IMR-90 (cell line): ENCODE measurements around the gene CORO7. TPM values are rescaled to one million over a fixed set of nuclear protein-coding genes. Genes with fewer than 3 reads are reported as not detected.
A peak's percentile ranks its signal among the peaks of the same experiment; 100 is the strongest.

Source experiments
- ATAC-seq: fragments of 200-7000 bp; cut with Tn5 transposase; 2 replicates; pipeline ENCODE4 v1.9.1; 2020; ENCODE audit warnings: low read depth, mild to moderate bottlenecking, moderate library complexity
- BruUV-seq: library from RNA; stranded (reverse); fragments of 400-500 nt; replicated peaks from 2 replicates; lab custom pipeline; 2021; lab: Mats Ljungman, UMichigan
- CTCF ChIA-PET: fragments of 300-600 bp; formaldehyde crosslinking; extraction: SDS; loops from one replicate; lab custom pipeline; 2021; ENCODE audit warnings: antibody characterized with exemption; lab: Yijun Ruan, JAX
- POLR2A ChIA-PET: fragments of 300-600 bp; sonication (Branson Sonifier 250); formaldehyde crosslinking; loops from one replicate; lab custom pipeline; 2022; ENCODE audit warnings: antibody characterized with exemption; ENCODE audit not compliant: unreplicated experiment; lab: Charles Lee
- DNase-seq: peaks from one replicate; pipeline ENCODE4 v3.0.0; 2013
- H2AFZ ChIP-seq: replicated peaks from 2 replicates; pipeline ENCODE3; 2013; ENCODE audit warnings: low read length, mild to moderate bottlenecking; ENCODE audit not compliant: poor library complexity
- H2AK5ac ChIP-seq: 2 replicates; pipeline ENCODE4 v1.6.1; 2013; ENCODE audit warnings: low read depth, low read length, inconsistent platforms
- H2AK9ac ChIP-seq: replicated peaks from 2 replicates; pipeline ENCODE3; 2013; ENCODE audit warnings: mild to moderate bottlenecking, low read depth, low read length, moderate library complexity; ENCODE audit not compliant: poor library complexity
- H2BK120ac ChIP-seq: 2 replicates; pipeline ENCODE4 v1.6.1; 2013; ENCODE audit warnings: low read depth, low read length, inconsistent platforms
- H2BK15ac ChIP-seq: 3 replicates; pipeline ENCODE4 v1.6.1; 2013; ENCODE audit warnings: low read depth, low read length, inconsistent platforms
- H2BK20ac ChIP-seq: 2 replicates; pipeline ENCODE4 v1.6.1; 2013; ENCODE audit warnings: low read depth, mild to moderate bottlenecking, inconsistent platforms, low read length, moderate library complexity
- H2BK5ac ChIP-seq: 2 replicates; pipeline ENCODE4 v1.6.1; 2013; ENCODE audit warnings: mild to moderate bottlenecking, low read depth, low read length, inconsistent platforms; ENCODE audit not compliant: poor library complexity, severe bottlenecking
- H3K14ac ChIP-seq: replicated peaks from 2 replicates; pipeline ENCODE4 v1.6.1; 2013; ENCODE audit warnings: low read depth, low read length, inconsistent platforms
- H3K18ac ChIP-seq: 2 replicates; pipeline ENCODE4 v1.6.1; 2013; ENCODE audit warnings: low read depth, low read length, control low read depth
- H3K23ac ChIP-seq: 2 replicates; pipeline ENCODE4 v1.6.1; 2013; ENCODE audit warnings: low read depth, low read length, inconsistent platforms
- H3K27ac ChIP-seq: 2 replicates; pipeline ENCODE4 v1.5.1; 2013; ENCODE audit warnings: mild to moderate bottlenecking, control low read depth, low read length; ENCODE audit not compliant: insufficient read depth
- H3K27me3 ChIP-seq: 2 replicates; pipeline ENCODE4 v1.6.1; 2013; ENCODE audit warnings: low read length; ENCODE audit not compliant: control insufficient read depth, insufficient read depth
- H3K36me3 ChIP-seq: 2 replicates; pipeline ENCODE4 v1.6.1; 2013; ENCODE audit warnings: low read length, mixed read lengths; ENCODE audit not compliant: control insufficient read depth, insufficient read depth
- H3K4ac ChIP-seq: 2 replicates; pipeline ENCODE4 v1.6.1; 2013; ENCODE audit warnings: low read depth, low read length, inconsistent platforms
- H3K4me1 ChIP-seq: 2 replicates; pipeline ENCODE4 v1.6.1; 2013; ENCODE audit warnings: low read length, mixed read lengths; ENCODE audit not compliant: control insufficient read depth, insufficient read depth
- H3K4me2 ChIP-seq: 2 replicates; pipeline ENCODE4 v1.6.1; 2013; ENCODE audit warnings: low read depth, mild to moderate bottlenecking, control low read depth, low read length, moderate library complexity
- H3K4me3 ChIP-seq: 2 replicates; pipeline ENCODE4 v1.5.1; 2013; ENCODE audit warnings: low read depth, mild to moderate bottlenecking, control low read depth, low read length, moderate library complexity; ENCODE audit not compliant: insufficient read depth
- H3K56ac ChIP-seq: 2 replicates; pipeline ENCODE4 v1.6.1; 2013; ENCODE audit warnings: low read length, inconsistent platforms; ENCODE audit not compliant: insufficient read depth; ENCODE audit errors: extremely low read depth
- H3K79me1 ChIP-seq, 2 experiments: 2 replicates each; pipeline ENCODE4 v1.6.1; 2013; ENCODE audit warnings: low read length in 2 of 2, inconsistent platforms in 1 of 2, low read depth in 1 of 2
- H3K9ac ChIP-seq: 2 replicates; pipeline ENCODE4 v1.6.1; 2013; ENCODE audit warnings: low read depth, low read length, control low read depth
- H3K9me1 ChIP-seq: 2 replicates; pipeline ENCODE4 v1.6.1; 2013; ENCODE audit warnings: low read length, inconsistent platforms; ENCODE audit not compliant: insufficient read depth
- H3K9me3 ChIP-seq: 2 replicates; pipeline ENCODE4 v1.6.1; 2013; ENCODE audit warnings: low read length; ENCODE audit not compliant: control insufficient read depth, insufficient read depth
- H4K20me1 ChIP-seq: 2 replicates; pipeline ENCODE4 v1.6.1; 2013; ENCODE audit warnings: low read length, inconsistent platforms; ENCODE audit not compliant: insufficient read depth
- H4K5ac ChIP-seq: 2 replicates; pipeline ENCODE4 v1.6.1; 2013; ENCODE audit warnings: mild to moderate bottlenecking, low read depth, low read length, control low read depth
- H4K8ac ChIP-seq, 2 experiments: 2 replicates each; pipeline ENCODE4 v1.6.1; 2013; ENCODE audit warnings: low read depth in 2 of 2, low read length in 2 of 2, control low read depth in 1 of 2, inconsistent platforms in 1 of 2
- H4K91ac ChIP-seq: 2 replicates; pipeline ENCODE4 v1.6.1; 2013; ENCODE audit warnings: low read depth, low read length, inconsistent platforms; ENCODE audit not compliant: insufficient read depth
- BHLHE40 ChIP-seq: fragments of 150-350 bp; IDR thresholded peaks from 2 replicates; pipeline ENCODE4 v1.6.1; 2016; ENCODE audit warnings: mild to moderate bottlenecking, low read depth, low read length
- CHD1 ChIP-seq: IDR thresholded peaks from 2 replicates; pipeline ENCODE4 v1.6.1; 2012; ENCODE audit warnings: low read depth, low read length, improper control_type of control experiment
- MAFK ChIP-seq: IDR thresholded peaks from 2 replicates; pipeline ENCODE4 v1.6.1; 2012; ENCODE audit warnings: low read depth, low read length, improper control_type of control experiment
- MAZ ChIP-seq: IDR thresholded peaks from 2 replicates; pipeline ENCODE4 v1.6.1; 2012; ENCODE audit warnings: low read depth, mild to moderate bottlenecking, low read length, improper control_type of control experiment, moderate library complexity, borderline replicate concordance
- POLR2A ChIP-seq: IDR thresholded peaks from 2 replicates; pipeline ENCODE4 v1.6.1; 2012; ENCODE audit warnings: mild to moderate bottlenecking, low read depth, low read length
- RAD21 ChIP-seq: IDR thresholded peaks from 2 replicates; pipeline ENCODE4 v1.6.1; 2012; ENCODE audit warnings: low read length, improper control_type of control experiment
- RFX5 ChIP-seq: IDR thresholded peaks from 2 replicates; pipeline ENCODE4 v1.8.0; 2012; ENCODE audit warnings: low read depth, mild to moderate bottlenecking, low read length, moderate library complexity
- WGBS, 2 experiments: methylation state at CpG; one replicate each; pipeline versions ENCODE4 v1.1.5 to v1.1.7; 2013; ENCODE audit warnings: missing lambda C conversion rate in 2 of 2; ENCODE audit not compliant: insufficient read length in 1 of 2; ENCODE audit errors: extremely low coverage in 2 of 2; 5-methylcytosine and 5-hydroxymethylcytosine counted together
- dilution Hi-C: fragments of 300-500 bp; cut with HindIII; formaldehyde crosslinking; loops from one replicate; pipeline ENCODE4 v1.14.3; 2018; ENCODE audit warnings: low sequenced_read_pairs; ENCODE audit not compliant: unreplicated experiment
- in situ Hi-C: fragments of 300-500 bp; cut with MboI; formaldehyde crosslinking; loops from 3 replicates; pipeline ENCODE4 v1.14.3; 2019; ENCODE audit warnings: low sequenced_read_pairs, inconsistent platforms, mixed read lengths
- intact Hi-C: fragments of 100-400 bp; cut with micrococcal nuclease; formaldehyde crosslinking; loops from 2 replicates; pipeline ENCODE4 v1.10.0; 2022
- polyA plus RNA-seq, 3 experiments: library from polyadenylated mRNA; depleted of rRNA; stranded (reverse); fragments of >200 nt; gene quantifications; 2 replicates each; pipeline ENCODE4 v1.2.3, GENCODE V29; 2012; ENCODE audit warnings: low replicate concordance in 1 of 3
- total RNA-seq: library from RNA; depleted of rRNA; stranded (reverse); fragments of >200 nt; gene quantifications from 2 replicates; pipeline ENCODE4 v1.2.3, GENCODE V29; 2012

The CORO7 gene
- total and polyA plus RNA-seq, 2 of the 4 experiments (the other 2 are of a cell fraction), result 6.3 to 26.7 TPM

DNA sequence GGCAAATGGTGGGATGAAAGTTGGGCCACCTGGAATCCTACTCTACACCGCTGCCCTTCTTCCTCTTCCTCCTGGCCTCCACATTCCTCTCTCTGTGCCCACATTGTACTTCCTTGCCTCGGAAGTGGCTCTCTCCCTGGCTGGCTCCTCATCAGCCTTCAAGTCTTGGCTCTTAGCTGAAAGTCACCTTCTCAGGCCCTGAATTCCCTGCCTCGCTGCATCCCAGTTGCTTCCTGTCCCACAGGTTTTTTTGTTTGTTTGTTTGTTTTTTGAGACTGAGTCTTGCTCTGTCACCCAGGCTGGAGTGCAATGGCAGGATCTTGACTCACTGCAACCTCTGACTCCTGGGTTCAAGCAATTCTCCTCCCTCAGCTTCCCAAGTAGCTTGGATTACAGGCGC, 62.7 kb downstream of the CORO7 start:
- H3K4me2 ChIP-seq, result no peak overlapping the region
- dilution Hi-C loops (no loop called here), in situ Hi-C loops (no loop called here), intact Hi-C loops (no loop called here)
- H2AK9ac ChIP-seq, result no peak overlapping the region
- POLR2A ChIA-PET, result no interaction called here
- peak overlapping the region; percentile 40 for H2AFZ ChIP-seq
- no peak overlapping the region for H3K14ac ChIP-seq
- CTCF ChIA-PET, result interaction anchor here (1.6 to 2.6 kb wide), 2 partner anchors 49 to 50 kb away, joined by 3 to 12 read pairs; no protein-coding TSS in a partner anchor
- no peak for ATAC-seq
- H2BK15ac ChIP-seq, result no peak overlapping the region; the same call in 2 of the 3 replicates
- WGBS, 2 experiments, result 100% methylated on average over 2 of the region's 4 CpGs; no CpG with 5 or more reads in 1 of the 2 experiments
- peaks cover 7 to 19% of the 10 kb centered on the region in 2 experiments; a peak in 3 of 4 replicates for H3K79me1 ChIP-seq
- no TSS peak for BruUV-seq
- H3K4me1 ChIP-seq, result peaks cover 5% of the 10 kb centered on the region
- H3K9me1 ChIP-seq, result 0 out of 2 replicates have a peak, but pooled peaks cover 8% of the 10 kb centered on the region
- H3K27ac ChIP-seq, result no peak overlapping the region
- no peak overlapping the region for H2BK120ac ChIP-seq
- TF ChIP-seq RFX5 (no peak), CHD1 (no peak), POLR2A (no peak), MAFK (no peak), RAD21 (no peak), MAZ (no peak), BHLHE40 (no peak)
- H4K5ac ChIP-seq, result no peak overlapping the region
- no peak overlapping the region for H4K91ac ChIP-seq
- H3K56ac ChIP-seq, result no peak overlapping the region
- no peak overlapping the region for H3K4me3 ChIP-seq
- H4K8ac ChIP-seq, result no peak overlapping the region
- H3K4ac ChIP-seq, result 0 out of 2 replicates have a peak overlapping the region, but pooled peaks have one; percentile 0
- H2AK5ac ChIP-seq, result no peak overlapping the region
- no peak overlapping the region for H3K18ac ChIP-seq
- H4K20me1 ChIP-seq, result peaks cover 9% of the 10 kb centered on the region; the same call in 1 of the 2 replicates
- no peaks in the 10 kb centered on the region for H3K9me3 ChIP-seq
- H3K9ac ChIP-seq, result no peak overlapping the region
- no peaks in the 10 kb centered on the region; the same call in 1 of the 2 replicates for H3K36me3 ChIP-seq
- no peak overlapping the region for H3K23ac ChIP-seq
- H2BK5ac ChIP-seq, result no peak overlapping the region
- DNase-seq, result no peak
- no peak overlapping the region for H2BK20ac ChIP-seq
- no peaks in the 10 kb centered on the region for H3K27me3 ChIP-seq
